Measurements from ENCODE around the gene ENG.

ENG gene

DNA sequence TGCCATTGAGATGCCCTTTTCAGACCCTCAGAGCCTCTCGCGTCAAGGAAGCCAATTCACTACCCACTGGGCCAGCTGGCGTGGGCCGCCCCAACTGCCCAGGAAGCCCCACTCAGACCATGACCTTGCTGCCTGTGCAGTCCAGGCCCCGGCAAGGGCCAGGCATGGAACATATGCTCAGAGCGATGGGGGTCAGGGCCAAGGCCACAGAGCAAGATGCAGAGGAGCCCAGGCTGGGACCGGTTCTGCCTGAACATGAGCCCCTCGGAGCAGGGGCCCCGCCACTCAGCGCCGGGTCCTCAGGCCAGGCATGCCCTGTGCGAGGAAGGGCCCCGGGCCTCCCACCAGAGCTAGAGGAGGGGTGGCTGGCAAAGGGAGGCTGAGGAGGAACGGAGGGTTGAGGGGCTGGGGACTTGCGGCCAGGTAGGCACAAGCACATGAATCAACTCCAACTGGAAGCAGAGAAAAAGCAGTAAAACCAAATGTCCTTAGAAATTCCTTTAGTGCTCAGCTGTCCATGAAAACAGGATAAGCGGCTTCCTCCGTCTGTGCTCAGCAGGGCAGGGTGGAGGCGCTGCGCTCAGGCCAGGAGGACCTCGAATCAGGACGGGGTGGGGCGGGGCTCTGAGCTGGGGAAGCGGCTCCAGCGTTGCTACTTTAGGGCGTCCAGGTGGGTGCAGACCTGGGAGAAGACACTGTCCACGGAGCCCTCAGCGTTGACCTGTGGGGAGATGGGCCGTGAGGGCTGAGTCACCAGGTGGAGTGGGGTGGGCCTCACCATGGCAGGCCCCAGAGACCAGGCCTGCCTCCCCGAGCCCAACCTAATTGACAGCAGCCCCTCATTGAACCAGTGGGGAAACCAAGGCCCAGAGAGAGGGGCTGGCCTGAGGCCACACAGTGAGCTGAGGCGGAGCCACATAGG lies 13.2 kb upstream of the ENG start:
- TF ChIP-seq JUND (IDR thresholded peaks at IDR 0.05; ENCODE audit: low read depth) = no peak

DNA sequence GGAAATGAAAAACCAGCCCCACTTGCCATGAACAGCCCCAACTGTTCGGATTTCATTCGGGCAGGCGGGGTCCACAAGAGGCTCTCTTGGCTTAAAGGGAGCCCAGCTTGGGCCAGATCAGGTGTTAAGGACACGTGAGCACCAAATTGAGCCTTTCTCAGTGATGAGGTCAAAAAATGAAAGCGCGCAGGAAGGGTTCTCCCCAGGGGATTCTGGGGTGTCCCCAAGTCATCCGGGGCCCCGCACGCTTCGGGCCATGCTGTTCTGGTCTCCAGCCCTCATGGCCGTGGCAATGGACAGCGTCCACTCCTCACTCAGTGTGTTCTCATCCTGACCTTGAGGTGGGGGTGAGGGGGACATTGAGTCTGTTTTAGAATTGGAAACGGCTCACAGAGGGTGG lies 12.1 kb upstream of the ENG start:
- in situ Hi-C loops (cut with HindIII; ENCODE audit: low pct_unique_long_range_greater_than_20kb, low sequenced_read_pairs) = no loop called here

More for the DNA sequence above, 13.2 kb upstream of the ENG start:
- in situ Hi-C loops (cut with HindIII; ENCODE audit: low pct_unique_long_range_greater_than_20kb, low sequenced_read_pairs) = no loop called here
- DNase-seq (ENCODE audit: low read depth in 1 of 2, low spot score in 1 of 2) = no peak

DNA sequence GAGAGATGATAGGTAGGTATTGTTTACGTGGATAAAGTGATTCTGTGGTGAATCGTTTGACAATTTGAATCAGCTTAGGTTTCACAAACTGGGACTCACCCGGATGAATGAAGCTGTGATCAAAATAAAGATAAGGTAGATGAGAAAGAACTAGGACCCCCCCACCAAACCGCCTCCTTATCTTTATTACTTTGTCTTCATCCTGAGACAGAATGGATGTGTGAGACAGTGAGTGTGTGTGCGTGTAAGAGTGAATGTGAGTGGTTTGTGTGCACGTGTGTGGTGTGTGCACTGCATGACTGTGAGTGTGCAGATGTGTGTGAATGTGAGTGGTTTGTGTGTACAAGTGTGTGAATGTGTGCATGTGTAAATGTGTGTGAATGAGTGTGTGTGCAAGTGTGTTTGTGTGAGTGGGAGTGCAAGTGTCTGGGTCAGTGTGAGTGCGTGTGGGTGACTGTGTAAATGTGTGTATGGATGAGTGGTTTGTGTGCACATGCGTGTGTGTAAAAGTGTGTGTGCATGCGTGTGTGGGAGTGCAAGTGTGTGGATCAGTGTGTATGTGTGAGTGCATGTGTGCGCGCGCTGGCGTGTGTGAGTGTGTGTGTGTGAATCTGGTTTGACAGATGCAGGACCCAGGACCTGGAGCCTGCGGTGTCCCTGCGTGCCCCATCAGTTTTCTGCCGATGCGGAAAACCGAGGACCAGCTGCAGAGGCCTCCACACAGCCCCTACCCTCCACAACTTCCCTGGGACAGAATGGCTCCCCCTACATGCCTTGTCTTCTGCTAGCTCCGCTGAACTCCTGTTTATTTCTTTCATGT lies 11.4 kb upstream of the ENG start:
- DNase-seq (ENCODE audit: low read depth in 1 of 2, low spot score in 1 of 2) = no peak
- no peak for TF ChIP-seq JUND (IDR thresholded peaks at IDR 0.05; ENCODE audit: low read depth)
- in situ Hi-C loops (cut with HindIII; ENCODE audit: low pct_unique_long_range_greater_than_20kb, low sequenced_read_pairs) = no loop called here

More for the DNA sequence above, 12.1 kb upstream of the ENG start:
- DNase-seq (ENCODE audit: low read depth in 1 of 2, low spot score in 1 of 2) = no peak
- TF ChIP-seq JUND (IDR thresholded peaks at IDR 0.05; ENCODE audit: low read depth) = no peak

DNA sequence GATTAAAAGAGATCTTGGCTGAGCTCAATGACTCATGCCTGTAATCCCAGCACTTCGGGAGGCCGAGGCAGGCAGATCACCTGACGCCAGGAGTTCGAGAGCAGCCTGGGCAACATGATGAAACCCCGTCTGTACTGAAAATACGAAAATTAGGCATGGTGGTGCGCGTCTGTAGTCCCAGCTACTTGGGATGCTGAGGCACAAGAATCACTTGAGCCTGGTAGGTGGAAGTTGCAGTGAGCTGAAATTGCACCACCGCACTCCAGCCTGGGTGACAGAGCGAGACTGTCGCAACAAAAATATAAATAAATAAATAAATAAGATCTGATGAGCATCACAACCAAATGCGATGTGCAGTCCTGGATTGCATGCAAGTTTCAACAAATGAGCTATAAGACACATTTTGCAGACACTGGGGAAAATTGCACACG lies 8.7 kb upstream of the ENG start:
- no peak for DNase-seq (ENCODE audit: low read depth in 1 of 2, low spot score in 1 of 2)
- in situ Hi-C loops (cut with HindIII; ENCODE audit: low pct_unique_long_range_greater_than_20kb, low sequenced_read_pairs) = no loop called here
- no peak for TF ChIP-seq JUND (IDR thresholded peaks at IDR 0.05; ENCODE audit: low read depth)

DNA sequence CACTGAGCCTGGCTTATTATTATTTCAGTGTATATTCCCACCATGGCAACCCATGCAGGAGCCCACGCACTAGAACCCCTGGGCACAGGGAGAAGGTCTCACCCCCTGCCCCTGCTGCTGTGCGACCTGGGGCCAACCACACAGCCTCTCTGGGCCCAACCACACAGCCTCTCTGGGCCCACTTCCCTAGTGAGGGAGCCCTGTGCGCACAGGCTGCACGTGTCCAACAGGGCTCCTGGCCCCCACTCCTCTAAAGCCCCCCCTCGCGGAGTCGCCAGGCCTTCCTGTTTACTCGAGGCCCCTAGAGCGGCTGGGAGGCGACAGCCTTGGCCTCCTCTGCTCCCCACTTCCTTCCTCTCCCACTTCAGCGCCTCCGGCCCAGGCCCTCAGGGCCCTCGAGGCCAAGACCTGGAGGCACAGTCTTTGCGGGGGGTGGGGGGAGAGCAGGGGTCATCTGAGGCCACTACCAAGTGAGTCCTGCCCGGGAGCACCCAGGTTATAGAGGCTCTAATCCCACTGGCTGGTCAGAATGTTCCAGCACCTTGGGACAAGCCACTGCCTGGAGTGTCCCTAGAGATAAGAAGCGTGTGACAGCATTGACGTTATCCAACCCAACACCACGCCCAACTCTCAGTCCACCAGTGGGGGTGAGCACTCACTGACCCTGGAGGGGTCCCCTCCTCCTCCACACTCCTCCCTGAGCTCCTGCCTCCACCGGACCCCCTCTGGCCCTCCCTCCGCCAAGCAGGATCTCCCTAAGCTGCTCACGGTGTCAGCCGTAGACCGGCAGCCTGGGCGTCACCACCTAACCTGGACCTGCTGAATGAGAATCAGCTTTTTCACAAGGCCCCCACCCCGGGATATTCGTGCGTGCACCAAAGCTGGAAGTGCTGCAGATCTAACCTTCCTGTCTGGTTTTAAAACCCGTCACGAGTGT lies 7.9 kb upstream of the ENG start:
- no peak for DNase-seq (ENCODE audit: low read depth in 1 of 2, low spot score in 1 of 2)
- no peak for TF ChIP-seq JUND (IDR thresholded peaks at IDR 0.05; ENCODE audit: low read depth)
- in situ Hi-C loops (cut with HindIII; ENCODE audit: low pct_unique_long_range_greater_than_20kb, low sequenced_read_pairs) = no loop called here

- DNase-seq (ENCODE audit: low read depth in 1 of 2, low spot score in 1 of 2) = no peak
- in situ Hi-C loops (cut with HindIII; ENCODE audit: low pct_unique_long_range_greater_than_20kb, low sequenced_read_pairs) = no loop called here
- no peak for TF ChIP-seq JUND (IDR thresholded peaks at IDR 0.05; ENCODE audit: low read depth)
Measured at GRCh38 chr9:127860779-127861178, 6.3 kb upstream of the ENG start.

GRCh38 chr9:127860260-127860659 lies 5.8 kb upstream of the ENG start:
- no peak for DNase-seq (ENCODE audit: low read depth in 1 of 2, low spot score in 1 of 2)
- in situ Hi-C loops (cut with HindIII; ENCODE audit: low pct_unique_long_range_greater_than_20kb, low sequenced_read_pairs) = no loop called here
- no peak for TF ChIP-seq JUND (IDR thresholded peaks at IDR 0.05; ENCODE audit: low read depth)

DNA sequence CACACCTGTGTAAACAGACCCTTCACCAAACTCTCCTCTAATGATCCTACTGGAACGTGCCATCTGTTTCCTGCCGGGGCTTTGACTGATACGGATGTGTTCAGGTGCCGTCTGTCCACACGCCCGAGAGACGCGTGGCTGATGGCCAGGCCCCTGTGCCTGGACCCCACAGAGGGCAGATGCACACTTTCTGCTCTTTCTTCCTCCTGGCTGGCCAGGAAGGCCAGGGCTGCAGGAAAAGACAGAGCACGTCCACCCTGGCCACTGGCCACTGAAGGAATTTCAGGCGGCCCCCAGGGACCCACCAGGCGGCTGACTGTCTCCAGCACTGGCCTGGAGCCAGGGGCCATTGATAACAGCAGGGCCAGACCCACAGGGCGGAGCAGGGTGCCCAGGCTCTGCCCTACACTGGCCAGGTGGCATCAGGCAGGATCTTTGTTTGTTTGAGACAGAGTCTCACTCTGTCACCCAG lies 3.6 kb upstream of the ENG start:
- no peak for DNase-seq (ENCODE audit: low read depth in 1 of 2, low spot score in 1 of 2)
- TF ChIP-seq JUND (IDR thresholded peaks at IDR 0.05; ENCODE audit: low read depth) = no peak
- in situ Hi-C loops (cut with HindIII; ENCODE audit: low pct_unique_long_range_greater_than_20kb, low sequenced_read_pairs) = no loop called here

DNA sequence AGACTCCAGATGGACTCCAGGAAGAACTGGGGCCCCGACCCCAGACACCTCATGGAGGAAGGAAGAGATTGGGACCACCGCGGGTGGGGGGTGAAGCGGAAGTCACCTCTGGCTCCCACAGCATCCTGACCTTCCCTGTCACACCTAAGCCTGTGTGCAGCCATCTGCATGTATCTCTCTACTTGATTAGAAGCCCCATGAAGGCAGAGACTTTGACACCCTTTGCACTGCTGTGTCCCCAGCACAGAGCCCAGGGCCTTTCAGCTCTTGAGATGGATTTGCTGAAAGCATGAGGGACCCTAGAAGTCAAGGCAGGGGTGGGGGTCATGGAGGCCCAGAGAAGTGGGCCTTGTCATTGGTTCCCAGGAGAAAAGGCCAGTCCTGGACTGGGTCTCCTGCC lies 2.8 kb upstream of the ENG start:
- TF ChIP-seq JUND (IDR thresholded peaks at IDR 0.05; ENCODE audit: low read depth) = no peak
- DNase-seq (ENCODE audit: low read depth in 1 of 2, low spot score in 1 of 2) = no peak
- in situ Hi-C loops (cut with HindIII; ENCODE audit: low pct_unique_long_range_greater_than_20kb, low sequenced_read_pairs) = no loop called here

DNA sequence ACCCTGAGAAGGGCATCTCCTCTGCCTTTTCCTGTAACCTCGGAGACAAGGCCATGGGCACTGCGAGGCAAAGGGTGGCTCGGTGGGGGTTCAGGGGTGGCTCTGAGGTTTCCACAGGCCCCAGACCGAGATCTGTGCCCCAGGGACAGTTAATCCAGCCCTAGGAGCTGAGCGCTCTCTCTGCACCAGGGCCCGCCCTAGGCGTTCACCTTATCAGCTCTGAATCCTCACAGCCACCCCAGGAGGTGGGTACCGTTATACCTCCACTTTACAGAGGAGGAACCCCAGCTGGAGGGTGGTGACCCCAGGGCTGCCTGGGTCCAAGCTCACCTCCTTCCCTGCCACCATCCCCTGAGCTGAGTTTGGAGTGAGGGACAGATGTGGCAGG lies 2.3 kb upstream of the ENG start:
- TF ChIP-seq JUND (IDR thresholded peaks at IDR 0.05; ENCODE audit: low read depth) = no peak
- in situ Hi-C loops (cut with HindIII; ENCODE audit: low pct_unique_long_range_greater_than_20kb, low sequenced_read_pairs) = no loop called here
- no peak for DNase-seq (ENCODE audit: low read depth in 1 of 2, low spot score in 1 of 2)

GRCh38 chr9:127856094-127856728 lies 1.8 kb upstream of the ENG start:
- in situ Hi-C loops (cut with HindIII; ENCODE audit: low pct_unique_long_range_greater_than_20kb, low sequenced_read_pairs) = no loop called here

DNA sequence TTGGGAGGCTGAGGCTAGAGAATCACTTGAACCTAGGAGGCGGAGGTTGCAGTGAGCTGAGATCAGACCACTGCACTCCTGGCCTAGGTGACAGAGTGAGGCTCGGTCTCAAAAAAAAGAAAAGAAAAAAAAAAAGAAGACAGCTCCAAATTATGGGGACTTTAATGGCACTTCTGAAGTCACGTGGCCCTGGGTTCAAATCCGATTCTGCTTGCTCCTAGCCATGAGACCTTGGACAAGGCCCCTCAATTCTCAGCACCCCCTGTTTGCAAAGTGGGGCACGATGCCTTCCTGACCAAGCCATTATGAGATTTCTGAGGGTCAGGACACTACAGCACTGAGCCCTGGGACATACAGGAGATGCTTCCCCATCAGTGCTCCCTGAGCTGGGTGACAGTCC lies 1.1 kb upstream of the ENG start:
- TF ChIP-seq JUND (IDR thresholded peaks at IDR 0.05; ENCODE audit: low read depth) = no peak
- DNase-seq (ENCODE audit: low read depth in 1 of 2, low spot score in 1 of 2) = no peak
- in situ Hi-C loops (cut with HindIII; ENCODE audit: low pct_unique_long_range_greater_than_20kb, low sequenced_read_pairs) = no loop called here

More at GRCh38 chr9:127856094-127856728, 1.8 kb upstream of the ENG start:
- no peak for TF ChIP-seq JUND (IDR thresholded peaks at IDR 0.05; ENCODE audit: low read depth)
- DNase-seq (ENCODE audit: low read depth in 1 of 2, low spot score in 1 of 2) = no peak
